PC-3 (cell line): Measurements from ENCODE around the gene EIF1AY. TPM values are rescaled to one million over a fixed set of nuclear protein-coding genes. Genes with fewer than 3 reads are reported as not detected.

Source experiments
- ATAC-seq: fragments of 200-7000 bp; cut with Tn5 transposase; 2 replicates; pipeline ENCODE4 v1.9.1; 2020; ENCODE audit warnings: mild to moderate bottlenecking, moderate library complexity
- BruUV-seq: library from RNA; stranded (reverse); fragments of 400-500 nt; replicated peaks from 2 replicates; lab custom pipeline; 2021; lab: Mats Ljungman, UMichigan
- CTCF ChIA-PET: fragments of 300-600 bp; sonication (Branson Sonifier 250); formaldehyde crosslinking; loops from one replicate; lab custom pipeline; 2022; ENCODE audit warnings: antibody characterized with exemption; lab: Charles Lee
- POLR2A ChIA-PET: fragments of 300-600 bp; sonication (Branson Sonifier 250); formaldehyde crosslinking; loops from one replicate; lab custom pipeline; 2022; ENCODE audit warnings: antibody characterized with exemption; ENCODE audit not compliant: unreplicated experiment; lab: Charles Lee
- DNase-seq: peaks from one replicate; pipeline ENCODE4 v3.0.0-alpha.2; 2015
- H2AFZ ChIP-seq: fragments of 300-600 bp; sonication (generic); 2 replicates; pipeline ENCODE4 v1.6.0; 2016; ENCODE audit warnings: antibody characterized with exemption, low read length
- H3F3A ChIP-seq: fragments of 300-600 bp; sonication (generic); one replicate; pipeline ENCODE4 v1.6.0; 2017; ENCODE audit warnings: antibody characterized with exemption, low read length, control low read depth, mild to moderate bottlenecking; ENCODE audit not compliant: unreplicated experiment
- H3K27ac ChIP-seq: fragments of 300-600 bp; sonication (generic); 2 replicates; pipeline ENCODE4 v1.5.1; 2016; ENCODE audit warnings: mild to moderate bottlenecking, low read length
- H3K27me3 ChIP-seq: fragments of 300-600 bp; sonication (generic); 2 replicates; pipeline ENCODE4 v1.6.1; 2016; ENCODE audit warnings: low read length, mixed read lengths
- H3K36me3 ChIP-seq: fragments of 300-600 bp; sonication (generic); 2 replicates; pipeline ENCODE4 v1.6.1; 2016; ENCODE audit warnings: low read depth, mixed run types, low read length, mixed read lengths
- H3K4me1 ChIP-seq: fragments of 300-600 bp; sonication (generic); 2 replicates; pipeline ENCODE4 v1.5.1; 2016; ENCODE audit warnings: low read length; ENCODE audit not compliant: insufficient read depth
- H3K4me2 ChIP-seq: fragments of 300-600 bp; sonication (generic); 2 replicates; pipeline ENCODE4 v1.6.0; 2016; ENCODE audit warnings: low read length
- H3K4me3 ChIP-seq: fragments of 300-600 bp; sonication (generic); 2 replicates; pipeline ENCODE4 v1.5.1; 2016; ENCODE audit warnings: mild to moderate bottlenecking, low read length, mixed read lengths
- H3K79me2 ChIP-seq: fragments of 300-600 bp; sonication (generic); 2 replicates; pipeline ENCODE4 v1.6.1; 2017; ENCODE audit warnings: low read length, mixed read lengths
- H3K9ac ChIP-seq: fragments of 300-600 bp; sonication (generic); 2 replicates; pipeline ENCODE4 v1.6.0; 2016; ENCODE audit warnings: mild to moderate bottlenecking, low read length
- H3K9me2 ChIP-seq: fragments of 300-600 bp; sonication (generic); replicated peaks from 2 replicates; pipeline ENCODE4 v1.6.1; 2016; ENCODE audit warnings: mixed run types, low read length, mixed read lengths
- H3K9me3 ChIP-seq: fragments of 300-600 bp; sonication (generic); 2 replicates; pipeline ENCODE4 v1.6.1; 2016; ENCODE audit warnings: low read length, mixed read lengths
- H4K20me1 ChIP-seq: fragments of 300-600 bp; sonication (generic); 2 replicates; pipeline ENCODE4 v1.6.1; 2016; ENCODE audit warnings: low read length, mixed read lengths
- EZH2 ChIP-seq: fragments of 300-600 bp; sonication (generic); IDR thresholded peaks from one replicate; pipeline ENCODE4 v1.6.1; 2017; ENCODE audit warnings: antibody characterized with exemption, mild to moderate bottlenecking, low read length; ENCODE audit not compliant: unreplicated experiment
- EZH2phosphoT487 ChIP-seq: fragments of 300-600 bp; sonication (generic); IDR thresholded peaks from 2 replicates; pipeline ENCODE4 v1.6.1; 2018; ENCODE audit warnings: mild to moderate bottlenecking, antibody characterized with exemption, low read length, borderline replicate concordance
- intact Hi-C: fragments of 100-400 bp; cut with micrococcal nuclease; formaldehyde crosslinking; loops from 2 replicates; pipeline ENCODE4 v1.9.0; 2023
- total RNA-seq: library from RNA; depleted of rRNA; stranded (reverse); fragments of >200 nt; gene quantifications from 2 replicates; pipeline ENCODE4 v1.2.3, GENCODE V29; 2014
- TF ChIP-seq, protein P1 (sequence below): fragments of 300-600 bp; sonication (generic); conservative IDR thresholded peaks from 2 replicates; pipeline ENCODE4 v1.5.1; 2017; ENCODE audit warnings: antibody characterized with exemption, low read depth, mild to moderate bottlenecking, low read length

The EIF1AY gene
- total RNA-seq, 1 experiment from 2014 or later: not detected

DNA sequence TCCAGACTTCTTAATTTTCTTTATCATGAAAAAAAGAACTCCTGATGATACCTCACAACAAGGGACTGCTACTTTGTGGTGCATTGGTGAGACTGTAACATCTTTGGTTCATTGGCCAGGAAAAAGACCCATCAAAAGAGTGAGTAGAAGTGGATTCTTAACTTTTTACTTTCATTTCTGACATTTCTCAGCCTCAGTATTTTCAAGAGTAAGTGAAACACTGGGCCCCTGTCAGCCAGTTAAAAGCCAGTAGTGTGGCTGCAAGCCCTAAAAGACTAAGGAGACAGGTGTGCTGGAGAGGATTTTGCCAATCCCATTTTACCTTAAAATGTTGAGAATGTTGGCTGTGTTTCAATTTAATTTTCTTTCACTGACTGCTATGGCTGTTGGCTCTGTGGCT is 36.6 kb upstream of the EIF1AY start:
- Histone ChIP-seq H3F3A (no peaks in the 10 kb centered on the region), H3K36me3 (no peaks in the 10 kb centered on the region), H3K9me3 (no peaks in the 10 kb centered on the region), H3K4me1 (no peaks in the 10 kb centered on the region), H3K4me2 (no peak overlapping the region), H3K79me2 (no peaks in the 10 kb centered on the region), H4K20me1 (no peaks in the 10 kb centered on the region), H3K4me3 (no peak overlapping the region), H2AFZ (no peak overlapping the region), H3K9me2 (no peaks in the 10 kb centered on the region), H3K27me3 (no peaks in the 10 kb centered on the region), H3K9ac (no peak overlapping the region), H3K27ac (no peak overlapping the region)
- CTCF ChIA-PET: no interaction called here
- ATAC-seq (no peak), DNase-seq (no peak)
- intact Hi-C loops: no loop called here
- BruUV-seq: no TSS peak
- no peak for TF ChIP-seq EZH2phosphoT487
- TF ChIP-seq, protein P1, sequence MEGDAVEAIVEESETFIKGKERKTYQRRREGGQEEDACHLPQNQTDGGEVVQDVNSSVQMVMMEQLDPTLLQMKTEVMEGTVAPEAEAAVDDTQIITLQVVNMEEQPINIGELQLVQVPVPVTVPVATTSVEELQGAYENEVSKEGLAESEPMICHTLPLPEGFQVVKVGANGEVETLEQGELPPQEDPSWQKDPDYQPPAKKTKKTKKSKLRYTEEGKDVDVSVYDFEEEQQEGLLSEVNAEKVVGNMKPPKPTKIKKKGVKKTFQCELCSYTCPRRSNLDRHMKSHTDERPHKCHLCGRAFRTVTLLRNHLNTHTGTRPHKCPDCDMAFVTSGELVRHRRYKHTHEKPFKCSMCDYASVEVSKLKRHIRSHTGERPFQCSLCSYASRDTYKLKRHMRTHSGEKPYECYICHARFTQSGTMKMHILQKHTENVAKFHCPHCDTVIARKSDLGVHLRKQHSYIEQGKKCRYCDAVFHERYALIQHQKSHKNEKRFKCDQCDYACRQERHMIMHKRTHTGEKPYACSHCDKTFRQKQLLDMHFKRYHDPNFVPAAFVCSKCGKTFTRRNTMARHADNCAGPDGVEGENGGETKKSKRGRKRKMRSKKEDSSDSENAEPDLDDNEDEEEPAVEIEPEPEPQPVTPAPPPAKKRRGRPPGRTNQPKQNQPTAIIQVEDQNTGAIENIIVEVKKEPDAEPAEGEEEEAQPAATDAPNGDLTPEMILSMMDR: no peak
- no peak for TF ChIP-seq EZH2
- POLR2A ChIA-PET: no interaction called here

DNA sequence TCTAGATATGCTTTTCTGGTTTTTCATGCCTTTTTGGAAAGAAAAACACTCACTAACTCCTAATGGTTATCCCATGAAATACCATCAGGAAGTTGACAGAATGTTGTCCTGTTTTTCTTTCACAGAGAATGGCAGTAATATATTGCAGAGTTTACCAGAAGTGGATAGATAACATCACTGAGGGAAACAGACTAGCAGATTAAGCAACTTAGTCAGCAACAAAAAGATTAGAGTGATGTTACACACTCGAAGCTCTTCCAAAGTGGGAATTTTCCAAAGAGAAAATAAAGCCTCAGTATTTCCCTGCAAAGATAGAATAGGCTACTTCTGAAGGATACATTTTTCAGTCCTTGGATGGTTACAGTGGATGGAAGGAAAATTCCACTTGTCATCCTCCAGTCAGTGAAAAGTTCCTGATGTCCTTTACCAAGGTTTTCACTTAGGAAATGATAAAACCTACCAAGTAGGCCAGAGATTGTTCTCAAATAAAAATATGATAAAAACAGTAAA is 31.1 kb upstream of the EIF1AY start:
- Histone ChIP-seq H3K4me1 (no peaks in the 10 kb centered on the region), H3K9ac (no peak overlapping the region), H3K27ac (no peak overlapping the region), H3K4me3 (no peak overlapping the region), H3K9me2 (no peaks in the 10 kb centered on the region), H3K4me2 (no peak overlapping the region), H3K27me3 (no peaks in the 10 kb centered on the region), H3F3A (no peaks in the 10 kb centered on the region), H3K9me3 (no peaks in the 10 kb centered on the region), H2AFZ (no peak overlapping the region), H3K36me3 (no peaks in the 10 kb centered on the region), H3K79me2 (no peaks in the 10 kb centered on the region), H4K20me1 (no peaks in the 10 kb centered on the region)
- ChIA-PET POLR2A (no interaction called here), CTCF (no interaction called here)
- intact Hi-C loops: no loop called here
- DNase-seq (no peak), ATAC-seq (no peak)
- TF ChIP-seq, protein P1: no peak
- no peak for TF ChIP-seq EZH2phosphoT487
- no peak for TF ChIP-seq EZH2
- no TSS peak for BruUV-seq

DNA sequence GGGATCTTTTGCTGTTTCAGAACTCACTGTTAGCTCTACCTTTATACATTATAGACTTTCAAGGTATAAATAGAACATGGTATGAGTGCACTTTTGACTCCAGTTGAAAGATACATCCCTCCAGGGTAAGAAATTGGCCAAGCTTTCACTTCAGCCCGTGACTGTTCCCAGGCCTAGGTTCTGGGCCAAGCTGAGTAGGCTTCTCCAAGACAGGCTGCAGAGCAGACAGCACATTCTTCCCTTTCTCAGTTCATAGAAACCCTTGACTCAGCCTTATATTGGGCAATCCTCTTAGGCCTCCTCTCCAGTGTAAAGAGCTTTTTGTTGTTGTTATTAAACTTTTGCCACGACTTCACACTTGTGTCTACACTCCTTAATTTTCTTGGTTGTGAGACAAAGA is 29.5 kb upstream of the EIF1AY start:
- Histone ChIP-seq H3K79me2 (no peaks in the 10 kb centered on the region), H3K4me2 (no peak overlapping the region), H3K9me3 (no peaks in the 10 kb centered on the region), H3K9me2 (no peaks in the 10 kb centered on the region), H3K4me3 (no peak overlapping the region), H3F3A (no peaks in the 10 kb centered on the region), H3K27ac (no peak overlapping the region), H2AFZ (no peak overlapping the region), H3K36me3 (no peaks in the 10 kb centered on the region), H3K4me1 (no peaks in the 10 kb centered on the region), H3K9ac (no peak overlapping the region), H4K20me1 (no peaks in the 10 kb centered on the region), H3K27me3 (no peaks in the 10 kb centered on the region)
- TF ChIP-seq EZH2: no peak
- no peak for TF ChIP-seq EZH2phosphoT487
- TF ChIP-seq, protein P1: no peak
- intact Hi-C loops: no loop called here
- ATAC-seq (no peak), DNase-seq (no peak)
- no TSS peak for BruUV-seq
- ChIA-PET CTCF (no interaction called here), POLR2A (no interaction called here)
